Neuronal stem cell (in vitro differentiated cells): ENCODE measurements around the gene QPRT.
"Not testable (repeated sequence)": the region's sequence is repeated elsewhere in the genome, so short reads cannot be mapped to it uniquely, and the experiment has no call there.

Source experiments
- DNase-seq: peaks from one replicate; pipeline ENCODE4 v3.0.0-alpha.2; 2013; ENCODE audit warnings: low spot score
- H2AFZ ChIP-seq: one replicate; pipeline ENCODE4 v1.6.1; 2013; ENCODE audit warnings: mild to moderate bottlenecking, low read length, inconsistent platforms
- H2AK5ac ChIP-seq: 2 replicates; pipeline ENCODE4 v1.6.1; 2013; ENCODE audit warnings: low read depth, mild to moderate bottlenecking, inconsistent platforms, low read length, moderate library complexity, mixed read lengths
- H2BK120ac ChIP-seq: 2 replicates; pipeline ENCODE4 v1.6.1; 2013; ENCODE audit warnings: low read depth, mild to moderate bottlenecking, inconsistent platforms, low read length, moderate library complexity, mixed read lengths
- H2BK12ac ChIP-seq: one replicate; pipeline ENCODE4 v1.6.1; 2013; ENCODE audit warnings: low read length, inconsistent platforms
- H2BK15ac ChIP-seq: 2 replicates; pipeline ENCODE4 v1.6.1; 2013; ENCODE audit warnings: mild to moderate bottlenecking, low read length, inconsistent platforms, mixed read lengths
- H2BK5ac ChIP-seq: one replicate; pipeline ENCODE4 v1.6.1; 2013; ENCODE audit warnings: inconsistent platforms, mild to moderate bottlenecking, low read length, moderate library complexity
- H3K14ac ChIP-seq: one replicate; pipeline ENCODE4 v1.6.1; 2013; ENCODE audit warnings: low read length, inconsistent platforms
- H3K18ac ChIP-seq: 2 replicates; pipeline ENCODE4 v1.6.1; 2013; ENCODE audit warnings: low read length, inconsistent platforms
- H3K23ac ChIP-seq: 2 replicates; pipeline ENCODE4 v1.6.1; 2013; ENCODE audit warnings: low read depth, mild to moderate bottlenecking, mixed read lengths, low read length, inconsistent platforms; ENCODE audit not compliant: poor library complexity
- H3K27ac ChIP-seq: replicated peaks from 3 replicates; pipeline ENCODE4 v1.5.1; 2013; ENCODE audit warnings: low read length, inconsistent platforms
- H3K27me3 ChIP-seq, 3 experiments: 2 replicates each; pipeline ENCODE4 v1.6.1; 2013; ENCODE audit warnings: low read length in 3 of 3, mild to moderate bottlenecking in 2 of 3, inconsistent platforms in 1 of 3, low read depth in 1 of 3, mixed read lengths in 1 of 3, moderate library complexity in 1 of 3; ENCODE audit not compliant: control insufficient read depth in 3 of 3, insufficient read depth in 3 of 3
- H3K36me3 ChIP-seq, 2 donors: replicated peaks in 1 of 2; 2 replicates each; pipeline ENCODE4 v1.6.1; 2013; ENCODE audit warnings: low read length in 2 of 2; ENCODE audit not compliant: control insufficient read depth in 2 of 2, insufficient read depth in 2 of 2
- H3K4ac ChIP-seq: 2 replicates; pipeline ENCODE4 v1.6.1; 2013; ENCODE audit warnings: inconsistent platforms, mild to moderate bottlenecking, low read length, moderate library complexity
- H3K4me1 ChIP-seq, 2 donors: 1 replicate in 1 of 2; 2 replicates in 1 of 2; pipeline ENCODE4 v1.6.1; 2013; ENCODE audit warnings: low read length in 2 of 2, low read depth in 1 of 2; ENCODE audit not compliant: control insufficient read depth in 2 of 2, insufficient read depth in 1 of 2
- H3K4me2 ChIP-seq: one replicate; pipeline ENCODE4 v1.6.1; 2013; ENCODE audit warnings: mild to moderate bottlenecking, low read length, inconsistent platforms; ENCODE audit not compliant: insufficient read depth, poor library complexity, severe bottlenecking
- H3K4me3 ChIP-seq, 2 donors: 2 replicates each; pipeline ENCODE4 v1.5.1; 2013; ENCODE audit warnings: low read length in 2 of 2, mild to moderate bottlenecking in 2 of 2, inconsistent platforms in 1 of 2, moderate library complexity in 1 of 2
- H3K79me1 ChIP-seq: one replicate; pipeline ENCODE4 v1.6.1; 2013; ENCODE audit warnings: low read depth, mild to moderate bottlenecking, inconsistent platforms, low read length, moderate library complexity
- H3K9ac ChIP-seq: one replicate; pipeline ENCODE4 v1.6.1; 2013; ENCODE audit warnings: mild to moderate bottlenecking, low read depth, low read length, inconsistent platforms; ENCODE audit not compliant: poor library complexity
- H3K9me3 ChIP-seq, 2 donors: replicated peaks in 1 of 2; 2 replicates each; pipeline versions ENCODE3 to v1.6.1; 2013; ENCODE audit warnings: low read length in 2 of 2, mild to moderate bottlenecking in 2 of 2, inconsistent platforms in 1 of 2, low read depth in 1 of 2, mixed read lengths in 1 of 2, moderate library complexity in 1 of 2; ENCODE audit not compliant: control insufficient read depth in 2 of 2, insufficient read depth in 1 of 2
- H4K8ac ChIP-seq: one replicate; pipeline ENCODE4 v1.6.1; 2013; ENCODE audit warnings: low read depth, mild to moderate bottlenecking, inconsistent platforms, low read length, moderate library complexity
- H4K91ac ChIP-seq: one replicate; pipeline ENCODE4 v1.6.1; 2013; ENCODE audit warnings: low read length, low read depth, mild to moderate bottlenecking, inconsistent platforms; ENCODE audit not compliant: poor library complexity
- WGBS, 2 donors: extraction: QIAGEN DNeasy Blood & Tissue Kit; methylation state at CpG; one replicate each; pipeline ENCODE4 v1.1.7; 2013; ENCODE audit warnings: missing lambda C conversion rate in 2 of 2, mixed read lengths in 1 of 2; ENCODE audit not compliant: insufficient read length in 2 of 2, insufficient replicate concordance in 1 of 2; ENCODE audit errors: extremely low coverage in 2 of 2; 5-methylcytosine and 5-hydroxymethylcytosine counted together

The QPRT gene

GRCh38 chr16:29694384-29695195, 15.6 kb downstream of the QPRT start:
- H3K27ac ChIP-seq: no peak overlapping the region
- no peak overlapping the region for H4K91ac ChIP-seq
- H4K8ac ChIP-seq: no peak overlapping the region
- H2BK120ac ChIP-seq: no peak overlapping the region
- no peaks in the 10 kb centered on the region for H3K27me3 ChIP-seq
- peaks cover 15 to 21% of the 10 kb centered on the region in 2 donors for H3K9me3 ChIP-seq
- no peak overlapping the region for H3K4me3 ChIP-seq
- H2AFZ ChIP-seq: no peak overlapping the region
- H3K14ac ChIP-seq: no peak overlapping the region
- no peak overlapping the region for H2BK15ac ChIP-seq
- peaks cover 16 to 39% of the 10 kb centered on the region in 2 donors for H3K36me3 ChIP-seq
- DNase-seq: no peak
- peak overlapping the region; percentile 53 for H2BK5ac ChIP-seq
- H3K4ac ChIP-seq: no peak overlapping the region
- H3K23ac ChIP-seq: no peak overlapping the region
- H2AK5ac ChIP-seq: peak overlapping the region; percentile 56
- no CpG with 5 or more reads among the region's 41 CpGs for WGBS, 2 donors
- peak overlapping the region; percentile 18 for H3K4me2 ChIP-seq
- no peak overlapping the region for H3K18ac ChIP-seq
- H3K79me1 ChIP-seq: peaks cover 19% of the 10 kb centered on the region
- no peak overlapping the region for H2BK12ac ChIP-seq
- H3K9ac ChIP-seq: no peak overlapping the region
- H3K4me1 ChIP-seq: no peaks in the 10 kb centered on the region

DNA sequence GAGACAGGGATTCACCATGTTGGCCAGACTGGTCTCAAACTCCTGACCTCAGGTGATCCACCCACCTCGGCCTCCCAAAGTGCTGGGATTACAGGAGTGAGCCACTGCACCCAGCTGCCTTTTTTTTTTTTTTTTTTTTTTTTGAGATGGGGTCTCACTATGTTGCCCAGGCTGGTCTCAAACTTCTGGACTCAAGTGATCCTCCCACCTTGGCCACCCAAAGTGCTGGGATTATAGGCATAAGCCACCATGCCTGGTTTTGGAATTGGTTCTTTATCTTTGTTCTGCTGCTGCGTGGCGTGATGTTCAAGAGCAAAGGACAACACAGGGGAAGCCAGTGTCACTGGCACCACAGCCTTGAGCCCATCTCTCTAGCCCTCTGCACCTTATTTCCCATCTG, 16.7 kb downstream of the QPRT start:
- WGBS, 2 donors: no CpG with 5 or more reads among the region's 3 CpGs
- not testable (repeated sequence) for H2BK120ac ChIP-seq, H3K4me2 ChIP-seq, H3K14ac ChIP-seq, H2BK12ac ChIP-seq, H3K27me3 ChIP-seq, H2BK5ac ChIP-seq, H3K9ac ChIP-seq, H4K91ac ChIP-seq, H2AFZ ChIP-seq, H3K23ac ChIP-seq, H3K18ac ChIP-seq, H2BK15ac ChIP-seq, H4K8ac ChIP-seq, DNase-seq, H2AK5ac ChIP-seq, H3K4me3 ChIP-seq, H3K4me1 ChIP-seq, H3K4ac ChIP-seq, H3K27ac ChIP-seq
- H3K79me1 ChIP-seq: peaks cover 17% of the 10 kb centered on the region
- H3K36me3 ChIP-seq: peaks cover 14 to 29% of the 10 kb centered on the region in 2 donors
- peaks cover 15 to 16% of the 10 kb centered on the region in 2 donors for H3K9me3 ChIP-seq

DNA sequence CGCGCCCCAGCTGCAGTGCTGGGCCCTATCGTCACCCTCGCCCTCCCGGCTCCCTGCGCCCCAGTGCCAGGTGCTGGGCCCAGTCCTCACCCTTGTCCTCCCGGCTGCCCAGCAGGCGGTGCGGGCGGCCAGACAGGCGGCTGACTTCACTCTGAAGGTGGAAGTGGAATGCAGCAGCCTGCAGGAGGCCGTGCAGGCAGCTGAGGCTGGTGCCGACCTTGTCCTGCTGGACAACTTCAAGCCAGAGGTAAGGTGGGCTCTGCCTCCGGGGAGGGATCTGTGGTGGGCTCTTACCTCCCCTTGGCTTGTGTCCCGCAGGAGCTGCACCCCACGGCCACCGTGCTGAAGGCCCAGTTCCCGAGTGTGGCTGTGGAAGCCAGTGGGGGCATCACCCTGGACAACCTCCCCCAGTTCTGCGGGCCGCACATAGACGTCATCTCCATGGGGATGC, 17.9 kb downstream of the QPRT start:
- Histone ChIP-seq H3K9ac (no peak overlapping the region), H2AK5ac (no peak overlapping the region), H3K27me3 (no peaks in the 10 kb centered on the region), H3K79me1 (peaks cover 14% of the 10 kb centered on the region), H3K36me3 (peaks cover 14 to 25% of the 10 kb centered on the region in 2 donors), H3K4me3 (no peak overlapping the region), H3K23ac (peak overlapping the region; percentile 73), H4K8ac (peak overlapping the region; percentile 43), H3K4ac (peak overlapping the region; percentile 66), H4K91ac (no peak overlapping the region), H3K14ac (peak overlapping the region; percentile 82), H3K9me3 (peaks cover 10 to 12% of the 10 kb centered on the region in 2 donors), H3K18ac (peak overlapping the region; percentile 28), H2BK12ac (peak overlapping the region; percentile 41), H2BK120ac (no peak overlapping the region), H2AFZ (no peak overlapping the region), H2BK5ac (no peak overlapping the region), H3K4me1 (peaks cover 0 to 2% of the 10 kb centered on the region in 2 donors), H3K4me2 (no peak overlapping the region), H2BK15ac (no peak overlapping the region), H3K27ac (no peak overlapping the region)
- DNase-seq: no peak
- no CpG with 5 or more reads among the region's 21 CpGs for WGBS, 2 donors

GRCh38 chr16:29697391-29697790, 18.4 kb downstream of the QPRT start:
- no peak for DNase-seq
- H4K8ac ChIP-seq: peak overlapping the region; percentile 43
- H3K4me1 ChIP-seq: peaks cover 0 to 2% of the 10 kb centered on the region in 2 donors
- no peak overlapping the region for H2BK120ac ChIP-seq
- H3K23ac ChIP-seq: peak overlapping the region; percentile 73
- peaks cover 14 to 25% of the 10 kb centered on the region in 2 donors for H3K36me3 ChIP-seq
- no peak overlapping the region for H2AFZ ChIP-seq
- no peak overlapping the region for H3K4me3 ChIP-seq
- no peak overlapping the region for H2BK15ac ChIP-seq
- no peak overlapping the region for H2AK5ac ChIP-seq
- H3K27me3 ChIP-seq: no peaks in the 10 kb centered on the region
- WGBS, 2 donors: no CpG with 5 or more reads among the region's 7 CpGs
- no peak overlapping the region for H3K14ac ChIP-seq
- H4K91ac ChIP-seq: no peak overlapping the region
- H3K4me2 ChIP-seq: no peak overlapping the region
- H3K27ac ChIP-seq: no peak overlapping the region
- no peak overlapping the region for H2BK5ac ChIP-seq
- peaks cover 9 to 12% of the 10 kb centered on the region in 2 donors for H3K9me3 ChIP-seq
- H3K4ac ChIP-seq: no peak overlapping the region
- no peak overlapping the region for H3K9ac ChIP-seq
- H3K18ac ChIP-seq: peak overlapping the region; percentile 28
- H2BK12ac ChIP-seq: no peak overlapping the region
- peaks cover 13% of the 10 kb centered on the region for H3K79me1 ChIP-seq
